Activated CD4-positive, alpha-beta T cell treated with anti-CD3 and anti-CD28 coated beads, Interleukin-2, amount 10 ng/mL, durations not matched to agents 24 days and 14 days (primary cell): ENCODE measurements around the gene PRUNE2. TPM values are rescaled to one million over a fixed set of nuclear protein-coding genes. Genes with fewer than 3 reads are reported as not detected.
"Not testable (repeated sequence)": the region's sequence is repeated elsewhere in the genome, so short reads cannot be mapped to it uniquely, and the experiment has no call there.

Source experiments
- DNase-seq: peaks from one replicate; pipeline ENCODE4 v3.0.0; 2022
- H3K27ac Mint-ChIP-seq: one replicate; pipeline ENCODE4 v1.8.0; 2022; ENCODE audit warnings: mild to moderate bottlenecking, mixed read lengths
- H3K27me3 Mint-ChIP-seq: one replicate; pipeline ENCODE4 v1.8.0; 2022; ENCODE audit warnings: mixed read lengths
- H3K36me3 Mint-ChIP-seq: one replicate; pipeline ENCODE4 v1.8.0; 2022; ENCODE audit warnings: low read depth, mild to moderate bottlenecking, mixed read lengths
- H3K4me1 Mint-ChIP-seq: one replicate; pipeline ENCODE4 v1.8.0; 2021; ENCODE audit warnings: mixed read lengths
- H3K4me3 Mint-ChIP-seq: one replicate; pipeline ENCODE4 v1.8.0; 2022; ENCODE audit warnings: mild to moderate bottlenecking, moderate library complexity, mixed read lengths
- H3K9me3 Mint-ChIP-seq: one replicate; pipeline ENCODE4 v1.8.0; 2021; ENCODE audit warnings: mixed read lengths
- intact Hi-C: fragments of 100-400 bp; cut with micrococcal nuclease; formaldehyde crosslinking; loops from one replicate; pipeline ENCODE4 v1.15.1; 2023
- total RNA-seq: library from RNA; stranded (reverse); gene quantifications from 2 replicates; pipeline ENCODE4 v1.2.3, GENCODE V29; 2022

Gene PRUNE2
- total RNA-seq, 1 donor from 2014 or later: 0.40 TPM

GRCh38 chr9:76608575-76609273 is 297.2 kb downstream of the PRUNE2 start:
- Mint-ChIP-seq H3K27ac (no peak overlapping the region), H3K9me3 (no peaks in the 10 kb centered on the region), H3K4me1 (peaks cover 3% of the 10 kb centered on the region), H3K4me3 (no peak overlapping the region), H3K27me3 (peaks cover 18% of the 10 kb centered on the region), H3K36me3 (no peaks in the 10 kb centered on the region)
- intact Hi-C loops: no loop called here
- DNase-seq: no peak

- H3K27ac Mint-ChIP-seq: no peak overlapping the region
- H3K4me1 Mint-ChIP-seq: peaks cover 8% of the 10 kb centered on the region
- intact Hi-C loops: no loop called here
Measured at GRCh38 chr9:76607730-76608436, 298.0 kb downstream of the PRUNE2 start.

GRCh38 chr9:76605321-76605900 is 300.5 kb downstream of the PRUNE2 start:
- peaks cover 17% of the 10 kb centered on the region for H3K27me3 Mint-ChIP-seq
- H3K9me3 Mint-ChIP-seq: no peaks in the 10 kb centered on the region
- peaks cover 8% of the 10 kb centered on the region for H3K4me1 Mint-ChIP-seq
- H3K4me3 Mint-ChIP-seq: no peak overlapping the region
- H3K36me3 Mint-ChIP-seq: no peaks in the 10 kb centered on the region
- H3K27ac Mint-ChIP-seq: no peak overlapping the region
- no peak for DNase-seq
- intact Hi-C loops: no loop called here

More at GRCh38 chr9:76607730-76608436, 298.0 kb downstream of the PRUNE2 start:
- Mint-ChIP-seq H3K27me3 (peaks cover 18% of the 10 kb centered on the region), H3K4me3 (no peak overlapping the region), H3K36me3 (no peaks in the 10 kb centered on the region), H3K9me3 (no peaks in the 10 kb centered on the region)
- DNase-seq: no peak

- Mint-ChIP-seq H3K4me1 (peaks cover 8% of the 10 kb centered on the region), H3K36me3 (no peaks in the 10 kb centered on the region), H3K27ac (no peak overlapping the region), H3K4me3 (no peak overlapping the region), H3K27me3 (peaks cover 16% of the 10 kb centered on the region), H3K9me3 (no peaks in the 10 kb centered on the region)
- no peak for DNase-seq
- intact Hi-C loops: loop anchor here (5.0 kb wide), 1 partner anchor 53 kb away; no protein-coding TSS in a partner anchor
Measured at GRCh38 chr9:76603931-76604570, 301.9 kb downstream of the PRUNE2 start.

- H3K36me3 Mint-ChIP-seq: no peaks in the 10 kb centered on the region
- no peak for DNase-seq
- H3K9me3 Mint-ChIP-seq: no peaks in the 10 kb centered on the region
- H3K4me1 Mint-ChIP-seq: peaks cover 8% of the 10 kb centered on the region
- H3K27me3 Mint-ChIP-seq: peaks cover 12% of the 10 kb centered on the region
- intact Hi-C loops: loop anchor here (5.0 kb wide), 1 partner anchor 54 kb away; no protein-coding TSS in a partner anchor
- H3K27ac Mint-ChIP-seq: no peak overlapping the region
- H3K4me3 Mint-ChIP-seq: no peak overlapping the region
Measured at GRCh38 chr9:76603448-76603895, 302.4 kb downstream of the PRUNE2 start.

GRCh38 chr9:76602199-76602598 is 303.7 kb downstream of the PRUNE2 start:
- H3K4me1 Mint-ChIP-seq: peaks cover 8% of the 10 kb centered on the region
- H3K36me3 Mint-ChIP-seq: no peaks in the 10 kb centered on the region
- no peak overlapping the region for H3K27ac Mint-ChIP-seq
- intact Hi-C loops: loop anchor here (5.0 kb wide), 1 partner anchor 55 kb away; no protein-coding TSS in a partner anchor
- no peak for DNase-seq
- no peaks in the 10 kb centered on the region for H3K9me3 Mint-ChIP-seq
- peaks cover 6% of the 10 kb centered on the region for H3K27me3 Mint-ChIP-seq
- no peak overlapping the region for H3K4me3 Mint-ChIP-seq

- H3K9me3 Mint-ChIP-seq: no peaks in the 10 kb centered on the region
Measured at GRCh38 chr9:76600007-76600615, 305.8 kb downstream of the PRUNE2 start.

GRCh38 chr9:76598981-76599380 is 306.9 kb downstream of the PRUNE2 start:
- Mint-ChIP-seq H3K4me1 (peaks cover 12% of the 10 kb centered on the region), H3K27ac (no peak overlapping the region), H3K27me3 (peaks cover 8% of the 10 kb centered on the region), H3K9me3 (no peaks in the 10 kb centered on the region), H3K36me3 (no peaks in the 10 kb centered on the region), H3K4me3 (no peak overlapping the region)
- intact Hi-C loops: no loop called here
- DNase-seq: no peak

More at GRCh38 chr9:76600007-76600615, 305.8 kb downstream of the PRUNE2 start:
- intact Hi-C loops: loop anchor here (5.0 kb wide), 1 partner anchor 57 kb away; no protein-coding TSS in a partner anchor
- Mint-ChIP-seq H3K27ac (no peak overlapping the region), H3K27me3 (peaks cover 3% of the 10 kb centered on the region), H3K4me3 (no peak overlapping the region), H3K36me3 (no peaks in the 10 kb centered on the region), H3K4me1 (peaks cover 8% of the 10 kb centered on the region)
- DNase-seq: no peak

GRCh38 chr9:76595645-76596044 is 310.3 kb downstream of the PRUNE2 start:
- H3K27me3 Mint-ChIP-seq: peaks cover 11% of the 10 kb centered on the region
- intact Hi-C loops: no loop called here
- H3K36me3 Mint-ChIP-seq: no peaks in the 10 kb centered on the region
- H3K4me3 Mint-ChIP-seq: no peak overlapping the region
- no peak for DNase-seq
- H3K9me3 Mint-ChIP-seq: no peaks in the 10 kb centered on the region
- H3K27ac Mint-ChIP-seq: no peak overlapping the region
- H3K4me1 Mint-ChIP-seq: peaks cover 11% of the 10 kb centered on the region

- Mint-ChIP-seq H3K36me3 (no peaks in the 10 kb centered on the region), H3K4me1 (peaks cover 11% of the 10 kb centered on the region), H3K4me3 (no peak overlapping the region), H3K27ac (no peak overlapping the region), H3K27me3 (peaks cover 11% of the 10 kb centered on the region), H3K9me3 (no peaks in the 10 kb centered on the region)
- no peak for DNase-seq
- intact Hi-C loops: no loop called here
Measured at GRCh38 chr9:76594764-76595424, 311.0 kb downstream of the PRUNE2 start.

- H3K4me3 Mint-ChIP-seq, H3K36me3 Mint-ChIP-seq, H3K9me3 Mint-ChIP-seq, intact Hi-C loops, H3K27ac Mint-ChIP-seq, DNase-seq: not testable (repeated sequence)
- H3K27me3 Mint-ChIP-seq: peaks cover 11% of the 10 kb centered on the region
- H3K4me1 Mint-ChIP-seq: peaks cover 11% of the 10 kb centered on the region
Measured at GRCh38 chr9:76593961-76594735, 311.8 kb downstream of the PRUNE2 start.

GRCh38 chr9:76592974-76593347 is 313.0 kb downstream of the PRUNE2 start:
- Mint-ChIP-seq H3K27ac (no peak overlapping the region), H3K4me1 (peaks cover 11% of the 10 kb centered on the region), H3K4me3 (no peak overlapping the region), H3K27me3 (peaks cover 11% of the 10 kb centered on the region), H3K36me3 (no peaks in the 10 kb centered on the region), H3K9me3 (no peaks in the 10 kb centered on the region)
- DNase-seq: no peak
- intact Hi-C loops: no loop called here
